IMR-90 (cell line): Measurements from ENCODE around the gene STMN3. TPM values are rescaled to one million over a fixed set of nuclear protein-coding genes. Genes with fewer than 3 reads are reported as not detected.

Experiments
- ATAC-seq: fragments of 200-7000 bp; cut with Tn5 transposase; 2 replicates; pipeline ENCODE4 v1.9.1; 2020; ENCODE audit warnings: low read depth, mild to moderate bottlenecking, moderate library complexity
- BruUV-seq: library from RNA; stranded (reverse); fragments of 400-500 nt; replicated peaks from 2 replicates; lab custom pipeline; 2021; lab: Mats Ljungman, UMichigan
- CTCF ChIA-PET: fragments of 300-600 bp; formaldehyde crosslinking; extraction: SDS; loops from one replicate; lab custom pipeline; 2021; ENCODE audit warnings: antibody characterized with exemption; lab: Yijun Ruan, JAX
- POLR2A ChIA-PET: fragments of 300-600 bp; sonication (Branson Sonifier 250); formaldehyde crosslinking; loops from one replicate; lab custom pipeline; 2022; ENCODE audit warnings: antibody characterized with exemption; ENCODE audit not compliant: unreplicated experiment; lab: Charles Lee
- DNase-seq: peaks from one replicate; pipeline ENCODE4 v3.0.0; 2013
- H2AFZ ChIP-seq: replicated peaks from 2 replicates; pipeline ENCODE3; 2013; ENCODE audit warnings: low read length, mild to moderate bottlenecking; ENCODE audit not compliant: poor library complexity
- H2AK5ac ChIP-seq: 2 replicates; pipeline ENCODE4 v1.6.1; 2013; ENCODE audit warnings: low read depth, low read length, inconsistent platforms
- H2AK9ac ChIP-seq: replicated peaks from 2 replicates; pipeline ENCODE3; 2013; ENCODE audit warnings: mild to moderate bottlenecking, low read depth, low read length, moderate library complexity; ENCODE audit not compliant: poor library complexity
- H2BK120ac ChIP-seq: 2 replicates; pipeline ENCODE4 v1.6.1; 2013; ENCODE audit warnings: low read depth, low read length, inconsistent platforms
- H2BK15ac ChIP-seq: 3 replicates; pipeline ENCODE4 v1.6.1; 2013; ENCODE audit warnings: low read depth, low read length, inconsistent platforms
- H2BK20ac ChIP-seq: 2 replicates; pipeline ENCODE4 v1.6.1; 2013; ENCODE audit warnings: low read depth, mild to moderate bottlenecking, inconsistent platforms, low read length, moderate library complexity
- H2BK5ac ChIP-seq: 2 replicates; pipeline ENCODE4 v1.6.1; 2013; ENCODE audit warnings: mild to moderate bottlenecking, low read depth, low read length, inconsistent platforms; ENCODE audit not compliant: poor library complexity, severe bottlenecking
- H3K14ac ChIP-seq: replicated peaks from 2 replicates; pipeline ENCODE4 v1.6.1; 2013; ENCODE audit warnings: low read depth, low read length, inconsistent platforms
- H3K18ac ChIP-seq: 2 replicates; pipeline ENCODE4 v1.6.1; 2013; ENCODE audit warnings: low read depth, low read length, control low read depth
- H3K23ac ChIP-seq: 2 replicates; pipeline ENCODE4 v1.6.1; 2013; ENCODE audit warnings: low read depth, low read length, inconsistent platforms
- H3K27ac ChIP-seq: 2 replicates; pipeline ENCODE4 v1.5.1; 2013; ENCODE audit warnings: mild to moderate bottlenecking, control low read depth, low read length; ENCODE audit not compliant: insufficient read depth
- H3K27me3 ChIP-seq: 2 replicates; pipeline ENCODE4 v1.6.1; 2013; ENCODE audit warnings: low read length; ENCODE audit not compliant: control insufficient read depth, insufficient read depth
- H3K36me3 ChIP-seq: 2 replicates; pipeline ENCODE4 v1.6.1; 2013; ENCODE audit warnings: low read length, mixed read lengths; ENCODE audit not compliant: control insufficient read depth, insufficient read depth
- H3K4ac ChIP-seq: 2 replicates; pipeline ENCODE4 v1.6.1; 2013; ENCODE audit warnings: low read depth, low read length, inconsistent platforms
- H3K4me1 ChIP-seq: 2 replicates; pipeline ENCODE4 v1.6.1; 2013; ENCODE audit warnings: low read length, mixed read lengths; ENCODE audit not compliant: control insufficient read depth, insufficient read depth
- H3K4me2 ChIP-seq: 2 replicates; pipeline ENCODE4 v1.6.1; 2013; ENCODE audit warnings: low read depth, mild to moderate bottlenecking, control low read depth, low read length, moderate library complexity
- H3K4me3 ChIP-seq: 2 replicates; pipeline ENCODE4 v1.5.1; 2013; ENCODE audit warnings: low read depth, mild to moderate bottlenecking, control low read depth, low read length, moderate library complexity; ENCODE audit not compliant: insufficient read depth
- H3K56ac ChIP-seq: 2 replicates; pipeline ENCODE4 v1.6.1; 2013; ENCODE audit warnings: low read length, inconsistent platforms; ENCODE audit not compliant: insufficient read depth; ENCODE audit errors: extremely low read depth
- H3K79me1 ChIP-seq, 2 experiments: 2 replicates each; pipeline ENCODE4 v1.6.1; 2013; ENCODE audit warnings: low read length in 2 of 2, inconsistent platforms in 1 of 2, low read depth in 1 of 2
- H3K9ac ChIP-seq: 2 replicates; pipeline ENCODE4 v1.6.1; 2013; ENCODE audit warnings: low read depth, low read length, control low read depth
- H3K9me1 ChIP-seq: 2 replicates; pipeline ENCODE4 v1.6.1; 2013; ENCODE audit warnings: low read length, inconsistent platforms; ENCODE audit not compliant: insufficient read depth
- H3K9me3 ChIP-seq: 2 replicates; pipeline ENCODE4 v1.6.1; 2013; ENCODE audit warnings: low read length; ENCODE audit not compliant: control insufficient read depth, insufficient read depth
- H4K20me1 ChIP-seq: 2 replicates; pipeline ENCODE4 v1.6.1; 2013; ENCODE audit warnings: low read length, inconsistent platforms; ENCODE audit not compliant: insufficient read depth
- H4K5ac ChIP-seq: 2 replicates; pipeline ENCODE4 v1.6.1; 2013; ENCODE audit warnings: mild to moderate bottlenecking, low read depth, low read length, control low read depth
- H4K8ac ChIP-seq, 2 experiments: 2 replicates each; pipeline ENCODE4 v1.6.1; 2013; ENCODE audit warnings: low read depth in 2 of 2, low read length in 2 of 2, control low read depth in 1 of 2, inconsistent platforms in 1 of 2
- H4K91ac ChIP-seq: 2 replicates; pipeline ENCODE4 v1.6.1; 2013; ENCODE audit warnings: low read depth, low read length, inconsistent platforms; ENCODE audit not compliant: insufficient read depth
- BHLHE40 ChIP-seq: fragments of 150-350 bp; IDR thresholded peaks from 2 replicates; pipeline ENCODE4 v1.6.1; 2016; ENCODE audit warnings: mild to moderate bottlenecking, low read depth, low read length
- CHD1 ChIP-seq: IDR thresholded peaks from 2 replicates; pipeline ENCODE4 v1.6.1; 2012; ENCODE audit warnings: low read depth, low read length, improper control_type of control experiment
- FOS ChIP-seq: fragments of 150-350 bp; IDR thresholded peaks from 2 replicates; pipeline ENCODE4 v1.6.1; 2016; ENCODE audit warnings: low read depth, low read length
- MXI1 ChIP-seq: IDR thresholded peaks from 2 replicates; pipeline ENCODE4 v1.6.1; 2012; ENCODE audit warnings: low read depth, mild to moderate bottlenecking, low read length, moderate library complexity, borderline replicate concordance
- RAD21 ChIP-seq: IDR thresholded peaks from 2 replicates; pipeline ENCODE4 v1.6.1; 2012; ENCODE audit warnings: low read length, improper control_type of control experiment
- RCOR1 ChIP-seq: IDR thresholded peaks from 2 replicates; pipeline ENCODE4 v1.6.1; 2012; ENCODE audit warnings: mild to moderate bottlenecking, low read length, improper control_type of control experiment; ENCODE audit not compliant: insufficient replicate concordance
- RFX5 ChIP-seq: IDR thresholded peaks from 2 replicates; pipeline ENCODE4 v1.8.0; 2012; ENCODE audit warnings: low read depth, mild to moderate bottlenecking, low read length, moderate library complexity
- SMC3 ChIP-seq: fragments of 150-350 bp; IDR thresholded peaks from 2 replicates; pipeline ENCODE4 v1.6.1; 2016; ENCODE audit warnings: low read depth, mild to moderate bottlenecking, antibody characterized with exemption, low read length, moderate library complexity
- WGBS, 2 experiments: methylation state at CpG; one replicate each; pipeline versions ENCODE4 v1.1.5 to v1.1.7; 2013; ENCODE audit warnings: missing lambda C conversion rate in 2 of 2; ENCODE audit not compliant: insufficient read length in 1 of 2; ENCODE audit errors: extremely low coverage in 2 of 2; 5-methylcytosine and 5-hydroxymethylcytosine counted together
- dilution Hi-C: fragments of 300-500 bp; cut with HindIII; formaldehyde crosslinking; loops from one replicate; pipeline ENCODE4 v1.14.3; 2018; ENCODE audit warnings: low sequenced_read_pairs; ENCODE audit not compliant: unreplicated experiment
- in situ Hi-C: fragments of 300-500 bp; cut with MboI; formaldehyde crosslinking; loops from 3 replicates; pipeline ENCODE4 v1.14.3; 2019; ENCODE audit warnings: low sequenced_read_pairs, inconsistent platforms, mixed read lengths
- intact Hi-C: fragments of 100-400 bp; cut with micrococcal nuclease; formaldehyde crosslinking; loops from 2 replicates; pipeline ENCODE4 v1.10.0; 2022
- polyA plus RNA-seq, 3 experiments: library from polyadenylated mRNA; depleted of rRNA; stranded (reverse); fragments of >200 nt; gene quantifications; 2 replicates each; pipeline ENCODE4 v1.2.3, GENCODE V29; 2012; ENCODE audit warnings: low replicate concordance in 1 of 3
- total RNA-seq: library from RNA; depleted of rRNA; stranded (reverse); fragments of >200 nt; gene quantifications from 2 replicates; pipeline ENCODE4 v1.2.3, GENCODE V29; 2012
- TF ChIP-seq, protein P1 (sequence below): conservative IDR thresholded peaks from 2 replicates; pipeline ENCODE4 v1.5.1; 2012; ENCODE audit warnings: mild to moderate bottlenecking, low read depth, low read length, improper control_type of control experiment
- TF ChIP-seq, protein P2 (sequence below): fragments of 150-350 bp; IDR thresholded peaks from 2 replicates; pipeline ENCODE4 v1.6.1; 2017; ENCODE audit warnings: mild to moderate bottlenecking, antibody characterized with exemption, low read length, low read depth
- TF ChIP-seq, protein P3 (sequence below): fragments of 150-350 bp; IDR thresholded peaks from 2 replicates; pipeline ENCODE4 v1.6.1; 2016; ENCODE audit warnings: low read depth, mild to moderate bottlenecking, low read length, moderate library complexity, borderline replicate concordance

The STMN3 gene
- total and polyA plus RNA-seq, 2 of the 4 experiments (the other 2 are of a cell fraction) = 20.3 to 62.3 TPM

DNA sequence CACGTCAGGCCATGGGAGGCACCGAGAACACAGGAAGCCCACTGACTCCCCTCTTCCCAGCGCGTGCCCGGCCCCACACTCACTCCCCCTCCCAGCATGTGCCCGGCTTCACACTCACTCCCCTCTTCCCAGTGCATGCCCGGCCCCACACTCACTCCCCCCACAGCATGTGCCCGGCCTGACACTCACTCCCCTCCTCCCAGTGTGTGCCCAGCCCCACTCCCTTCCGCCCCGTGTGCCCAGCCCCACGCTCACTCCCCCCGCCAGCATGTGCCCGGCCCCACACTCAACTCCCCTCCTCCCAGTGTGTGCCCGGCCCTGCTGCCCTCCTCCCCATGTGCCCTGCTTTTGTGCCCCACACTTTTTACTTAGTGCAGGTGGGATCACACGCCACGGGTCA is 14.6 kb upstream of the STMN3 start:
- dilution Hi-C loops = no loop called here
- in situ Hi-C loops = no loop called here
- Histone ChIP-seq H3K18ac (no peak overlapping the region), H3K9ac (no peak overlapping the region), H3K9me1 (no peaks in the 10 kb centered on the region), H3K56ac (no peak overlapping the region), H2AK5ac (no peak overlapping the region), H3K4me1 (no peaks in the 10 kb centered on the region; the same call in 1 of the 2 replicates), H2BK20ac (no peak overlapping the region), H4K5ac (no peak overlapping the region), H2AFZ (no peak overlapping the region), H3K23ac (no peak overlapping the region), H3K27ac (no peak overlapping the region), H3K36me3 (peaks cover 50% of the 10 kb centered on the region), H2AK9ac (no peak overlapping the region), H4K20me1 (no peaks in the 10 kb centered on the region), H4K8ac (no peak overlapping the region), H3K9me3 (no peaks in the 10 kb centered on the region), H2BK15ac (no peak overlapping the region), H3K14ac (no peak overlapping the region), H3K4me3 (no peak overlapping the region), H2BK120ac (no peak overlapping the region), H3K27me3 (no peaks in the 10 kb centered on the region), H4K91ac (no peak overlapping the region), H2BK5ac (no peak overlapping the region), H3K4ac (no peak overlapping the region), H3K79me1 (peaks cover 3 to 24% of the 10 kb centered on the region in 2 experiments; a peak in 3 of 4 replicates), H3K4me2 (no peak overlapping the region)
- no peak for ATAC-seq
- BruUV-seq = no TSS peak
- DNase-seq = no peak
- intact Hi-C loops = no loop called here
- ChIA-PET POLR2A (no interaction called here), CTCF (no interaction called here)
- 91% methylated on average over 8 of the region's 16 CpGs; no CpG with 5 or more reads in 1 of the 2 experiments for WGBS, 2 experiments
- no peak for TF ChIP-seq RAD21
- TF ChIP-seq RCOR1 = no peak
- TF ChIP-seq, protein P1, sequence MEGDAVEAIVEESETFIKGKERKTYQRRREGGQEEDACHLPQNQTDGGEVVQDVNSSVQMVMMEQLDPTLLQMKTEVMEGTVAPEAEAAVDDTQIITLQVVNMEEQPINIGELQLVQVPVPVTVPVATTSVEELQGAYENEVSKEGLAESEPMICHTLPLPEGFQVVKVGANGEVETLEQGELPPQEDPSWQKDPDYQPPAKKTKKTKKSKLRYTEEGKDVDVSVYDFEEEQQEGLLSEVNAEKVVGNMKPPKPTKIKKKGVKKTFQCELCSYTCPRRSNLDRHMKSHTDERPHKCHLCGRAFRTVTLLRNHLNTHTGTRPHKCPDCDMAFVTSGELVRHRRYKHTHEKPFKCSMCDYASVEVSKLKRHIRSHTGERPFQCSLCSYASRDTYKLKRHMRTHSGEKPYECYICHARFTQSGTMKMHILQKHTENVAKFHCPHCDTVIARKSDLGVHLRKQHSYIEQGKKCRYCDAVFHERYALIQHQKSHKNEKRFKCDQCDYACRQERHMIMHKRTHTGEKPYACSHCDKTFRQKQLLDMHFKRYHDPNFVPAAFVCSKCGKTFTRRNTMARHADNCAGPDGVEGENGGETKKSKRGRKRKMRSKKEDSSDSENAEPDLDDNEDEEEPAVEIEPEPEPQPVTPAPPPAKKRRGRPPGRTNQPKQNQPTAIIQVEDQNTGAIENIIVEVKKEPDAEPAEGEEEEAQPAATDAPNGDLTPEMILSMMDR = no peak
- TF ChIP-seq RFX5 = no peak
- TF ChIP-seq, protein P2, sequence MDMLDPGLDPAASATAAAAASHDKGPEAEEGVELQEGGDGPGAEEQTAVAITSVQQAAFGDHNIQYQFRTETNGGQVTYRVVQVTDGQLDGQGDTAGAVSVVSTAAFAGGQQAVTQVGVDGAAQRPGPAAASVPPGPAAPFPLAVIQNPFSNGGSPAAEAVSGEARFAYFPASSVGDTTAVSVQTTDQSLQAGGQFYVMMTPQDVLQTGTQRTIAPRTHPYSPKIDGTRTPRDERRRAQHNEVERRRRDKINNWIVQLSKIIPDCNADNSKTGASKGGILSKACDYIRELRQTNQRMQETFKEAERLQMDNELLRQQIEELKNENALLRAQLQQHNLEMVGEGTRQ = no peak
- TF ChIP-seq, protein P3, sequence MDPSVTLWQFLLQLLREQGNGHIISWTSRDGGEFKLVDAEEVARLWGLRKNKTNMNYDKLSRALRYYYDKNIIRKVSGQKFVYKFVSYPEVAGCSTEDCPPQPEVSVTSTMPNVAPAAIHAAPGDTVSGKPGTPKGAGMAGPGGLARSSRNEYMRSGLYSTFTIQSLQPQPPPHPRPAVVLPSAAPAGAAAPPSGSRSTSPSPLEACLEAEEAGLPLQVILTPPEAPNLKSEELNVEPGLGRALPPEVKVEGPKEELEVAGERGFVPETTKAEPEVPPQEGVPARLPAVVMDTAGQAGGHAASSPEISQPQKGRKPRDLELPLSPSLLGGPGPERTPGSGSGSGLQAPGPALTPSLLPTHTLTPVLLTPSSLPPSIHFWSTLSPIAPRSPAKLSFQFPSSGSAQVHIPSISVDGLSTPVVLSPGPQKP = no peak
- no peak for TF ChIP-seq CHD1
- TF ChIP-seq BHLHE40 = no peak
- TF ChIP-seq SMC3 = no peak
- no peak for TF ChIP-seq FOS
- TF ChIP-seq MXI1 = no peak
